Liver (tissue), 9 donors: ENCODE results near the gene DOK5. TPM values are rescaled to one million over a fixed set of nuclear protein-coding genes. Genes with fewer than 3 reads are reported as not detected.

Experiments
- DNase-seq: peaks from one replicate; pipeline ENCODE4 v3.0.0-alpha.2; 2017; ENCODE audit warnings: low spot score
- H3K27ac ChIP-seq, 2 donors: one replicate each; pipeline ENCODE4 v1.7.0; 2013; ENCODE audit warnings: inconsistent platforms in 2 of 2, low read length in 2 of 2, control low read depth in 1 of 2, low read depth in 1 of 2, mild to moderate bottlenecking in 1 of 2
- H3K27me3 ChIP-seq, 4 donors: one replicate each; pipeline versions ENCODE4 v1.6.1 to v1.7.0; 2013; ENCODE audit warnings: low read length in 3 of 4, inconsistent platforms in 1 of 4, mild to moderate bottlenecking in 1 of 4, moderate library complexity in 1 of 4; ENCODE audit not compliant: control insufficient read depth in 4 of 4, insufficient read depth in 4 of 4
- H3K36me3 ChIP-seq, 4 donors: one replicate each; pipeline versions ENCODE4 v1.6.1 to v1.7.0; 2013; ENCODE audit warnings: low read length in 3 of 4, mild to moderate bottlenecking in 3 of 4, low read depth in 1 of 4, moderate library complexity in 1 of 4; ENCODE audit not compliant: control insufficient read depth in 4 of 4, insufficient read depth in 3 of 4
- H3K4me1 ChIP-seq, 4 donors: one replicate each; pipeline versions ENCODE4 v1.6.1 to v1.7.0; 2013; ENCODE audit warnings: low read length in 3 of 4, mild to moderate bottlenecking in 3 of 4, moderate library complexity in 1 of 4; ENCODE audit not compliant: control insufficient read depth in 4 of 4, insufficient read depth in 4 of 4
- H3K4me3 ChIP-seq, 3 donors: one replicate each; pipeline versions ENCODE4 v1.6.1 to v1.7.0; 2013; ENCODE audit warnings: low read length in 3 of 3, control low read depth in 1 of 3, low read depth in 1 of 3, mild to moderate bottlenecking in 1 of 3
- H3K9ac ChIP-seq, 2 donors: one replicate each; pipeline ENCODE4 v1.7.0; 2013; ENCODE audit warnings: low read length in 2 of 2, mild to moderate bottlenecking in 2 of 2, moderate library complexity in 2 of 2, control low read depth in 1 of 2, low read depth in 1 of 2
- H3K9me3 ChIP-seq, 4 donors: one replicate each; pipeline versions ENCODE4 v1.6.1 to v1.7.0; 2013; ENCODE audit warnings: low read length in 3 of 4; ENCODE audit not compliant: control insufficient read depth in 4 of 4
- ATF3 ChIP-seq: IDR thresholded peaks from 2 replicates; pipeline ENCODE4 v1.6.1; 2016; ENCODE audit warnings: antibody characterized with exemption
- CTCF ChIP-seq: fragments of 150-350 bp; IDR thresholded peaks from 2 replicates; pipeline ENCODE4 v1.5.1; 2017; ENCODE audit warnings: improper control_type of control experiment, low read depth, low read length; ENCODE audit not compliant: missing input control
- EGR1 ChIP-seq, 2 donors: IDR thresholded peaks; 2 replicates each; pipeline ENCODE4 v1.6.1; 2016 to 2018; ENCODE audit warnings: antibody characterized with exemption in 2 of 2, low read depth in 2 of 2
- FOXA1 ChIP-seq: IDR thresholded peaks from 2 replicates; pipeline ENCODE4 v1.6.1; 2016; ENCODE audit warnings: antibody characterized with exemption
- FOXA2 ChIP-seq: IDR thresholded peaks from 2 replicates; pipeline ENCODE4 v1.6.1; 2016; ENCODE audit warnings: antibody characterized with exemption
- GABPA ChIP-seq, 2 donors: IDR thresholded peaks in 1 of 2; conservative IDR thresholded peaks in 1 of 2; 2 replicates each; pipeline ENCODE4 v1.6.1; 2016; ENCODE audit warnings: antibody characterized with exemption in 2 of 2, mild to moderate bottlenecking in 1 of 2, moderate library complexity in 1 of 2
- HNF4A ChIP-seq, 2 donors: conservative IDR thresholded peaks; 2 replicates each; pipeline ENCODE4 v1.6.1; 2016; ENCODE audit warnings: antibody characterized with exemption in 2 of 2, mild to moderate bottlenecking in 2 of 2
- HNF4G ChIP-seq: IDR thresholded peaks from 2 replicates; pipeline ENCODE4 v1.6.1; 2016; ENCODE audit warnings: antibody characterized with exemption
- JUND ChIP-seq, 2 donors: IDR thresholded peaks; 2 replicates each; pipeline ENCODE4 v1.6.1; 2016; ENCODE audit warnings: antibody characterized with exemption in 2 of 2
- MAX ChIP-seq: IDR thresholded peaks from 2 replicates; pipeline ENCODE4 v1.6.1; 2016; ENCODE audit warnings: antibody characterized with exemption
- NR2F2 ChIP-seq: IDR thresholded peaks from 2 replicates; pipeline ENCODE4 v1.6.1; 2016; ENCODE audit warnings: antibody characterized with exemption
- RAD21 ChIP-seq, 2 donors: IDR thresholded peaks; 2 replicates each; pipeline ENCODE4 v1.6.1; 2016; ENCODE audit warnings: antibody characterized with exemption in 2 of 2, mild to moderate bottlenecking in 2 of 2
- REST ChIP-seq: IDR thresholded peaks from 2 replicates; pipeline ENCODE4 v1.6.1; 2016; ENCODE audit warnings: antibody characterized with exemption, mild to moderate bottlenecking
- RXRA ChIP-seq, 2 donors: IDR thresholded peaks; 2 replicates each; pipeline ENCODE4 v1.6.1; 2017 to 2018; ENCODE audit warnings: antibody characterized with exemption in 2 of 2, mild to moderate bottlenecking in 1 of 2
- SP1 ChIP-seq: IDR thresholded peaks from 2 replicates; pipeline ENCODE4 v1.6.1; 2018; ENCODE audit warnings: antibody characterized with exemption, mild to moderate bottlenecking
- TAF1 ChIP-seq: conservative IDR thresholded peaks from 2 replicates; pipeline ENCODE4 v1.6.1; 2016; ENCODE audit warnings: antibody characterized with exemption, mild to moderate bottlenecking
- YY1 ChIP-seq: IDR thresholded peaks from 2 replicates; pipeline ENCODE4 v1.6.1; 2016; ENCODE audit warnings: antibody characterized with exemption, mild to moderate bottlenecking
- ZBTB33 ChIP-seq: IDR thresholded peaks from 2 replicates; pipeline ENCODE4 v1.6.1; 2016; ENCODE audit warnings: antibody characterized with exemption
- WGBS: extraction: QIAGEN DNeasy Blood & Tissue Kit; methylation state at CpG from one replicate; pipeline ENCODE4 v1.1.7; 2013; 5-methylcytosine and 5-hydroxymethylcytosine counted together
- polyA plus RNA-seq, 2 donors: library from polyadenylated mRNA; stranded (reverse) in 1 of 2; unstranded in 1 of 2; fragments of 200-250 nt in 1 of 2; fragments of >200 nt in 1 of 2; fragmentation: Nextera tagmentation in 1 of 2; extraction: Ambion mirVana in 1 of 2; gene quantifications; one replicate each; pipeline versions ENCODE4 v1.2.1 to v1.2.3, GENCODE V29; 2013 to 2015
- total RNA-seq, 2 donors: library from RNA; depleted of rRNA; stranded (reverse); fragments of >200 nt; gene quantifications; one replicate each; pipeline ENCODE4 v1.2.3, GENCODE V29; 2014
- donor health status: healthy.
- donor health status: healthy.
- donor health status: healthy.
- donor health status: healthy.
- donor health status: healthy.

Gene DOK5
- total and polyA plus RNA-seq, 4 donors = 0.05 to 0.16 (median 0.09) TPM

GRCh38 chr20:54629632-54630031 is 154.2 kb downstream of the DOK5 start (continued):
- TF ChIP-seq MAX (no peak), RAD21 (IDR thresholded peaks at IDR 0.05) (no peak), FOXA2 (no peak)

GRCh38 chr20:54630582-54630981 is 155.2 kb downstream of the DOK5 start:
- Histone ChIP-seq H3K27me3 (no peaks in the 10 kb centered on the region), H3K27ac (no peak overlapping the region), H3K9me3 (no peaks in the 10 kb centered on the region), H3K4me3 (no peak overlapping the region), H3K36me3 (no peaks in the 10 kb centered on the region), H3K4me1 (no peaks in the 10 kb centered on the region), H3K9ac (no peak overlapping the region)
- no peak for DNase-seq
- TF ChIP-seq ZBTB33 = no peak
- no peak for TF ChIP-seq RXRA (IDR thresholded peaks at IDR 0.05)
- no peak for TF ChIP-seq FOXA2
- TF ChIP-seq HNF4G = no peak
- TF ChIP-seq NR2F2 = no peak
- no peak for TF ChIP-seq HNF4A (conservative IDR thresholded peaks at IDR 0.05)
- TF ChIP-seq SP1 = no peak
- TF ChIP-seq JUND (IDR thresholded peaks at IDR 0.05) = no peak
- TF ChIP-seq FOXA1 = no peak
- TF ChIP-seq EGR1 (IDR thresholded peaks at IDR 0.05; ENCODE audit: low read depth in 2 of 2) = no peak
- TF ChIP-seq ATF3 = no peak
- no peak for TF ChIP-seq YY1
- no peak for TF ChIP-seq RAD21 (IDR thresholded peaks at IDR 0.05)
- no peak for TF ChIP-seq REST
- no peak for TF ChIP-seq MAX
- no peak for TF ChIP-seq CTCF
- TF ChIP-seq TAF1 = no peak
- no peak for TF ChIP-seq GABPA (IDR thresholded peaks at IDR 0.05 in 1 of 2, conservative IDR thresholded peaks at IDR 0.05 in 1 of 2)
- WGBS = 65% methylated on average over 4 of the region's 4 CpGs
